Osteoblast (primary cell): Measurements from ENCODE around the gene PDE4B. TPM values are rescaled to one million over a fixed set of nuclear protein-coding genes. Genes with fewer than 3 reads are reported as not detected.

Experiments
- DNase-seq: peaks from one replicate; pipeline ENCODE4 v3.0.0; 2011; ENCODE audit warnings: low spot score, mixed read lengths; ENCODE audit not compliant: insufficient read length; ENCODE audit errors: missing footprints
- H2AFZ ChIP-seq: 2 replicates; pipeline ENCODE4 v1.6.0; 2011; ENCODE audit warnings: mild to moderate bottlenecking, low read length
- H3K27ac ChIP-seq: 2 replicates; pipeline ENCODE4 v1.5.1; 2011; ENCODE audit warnings: mild to moderate bottlenecking, low read depth, low read length, moderate library complexity
- H3K27me3 ChIP-seq: 2 replicates; pipeline ENCODE4 v1.6.0; 2012; ENCODE audit warnings: mild to moderate bottlenecking, control low read depth, inconsistent platforms, low read length, moderate library complexity; ENCODE audit not compliant: insufficient read depth
- H3K36me3 ChIP-seq: 2 replicates; pipeline ENCODE4 v1.5.1; 2011; ENCODE audit warnings: mild to moderate bottlenecking, low read length, control low read depth, moderate library complexity; ENCODE audit not compliant: insufficient read depth
- H3K4me1 ChIP-seq: 2 replicates; pipeline ENCODE4 v1.5.1; 2011; ENCODE audit warnings: mild to moderate bottlenecking, low read length, control low read depth, moderate library complexity; ENCODE audit not compliant: insufficient read depth
- H3K4me2 ChIP-seq: 2 replicates; pipeline ENCODE4 v1.6.0; 2011; ENCODE audit warnings: mild to moderate bottlenecking, low read length; ENCODE audit not compliant: insufficient read depth
- H3K4me3 ChIP-seq: fragments of 200-600 bp; sonication (generic); 3 replicates; pipeline ENCODE4 v1.5.1; 2012; ENCODE audit warnings: mild to moderate bottlenecking, low read length, inconsistent platforms; ENCODE audit not compliant: insufficient read depth
- H3K79me2 ChIP-seq: 2 replicates; pipeline ENCODE4 v1.6.0; 2012; ENCODE audit warnings: mild to moderate bottlenecking, low read length, control low read depth, inconsistent platforms; ENCODE audit not compliant: insufficient read depth
- H3K9me3 ChIP-seq: 2 replicates; pipeline ENCODE4 v1.5.1; 2011; ENCODE audit warnings: low read depth, low read length, control low read depth
- H4K20me1 ChIP-seq: 2 replicates; pipeline ENCODE4 v1.6.0; 2012; ENCODE audit warnings: mild to moderate bottlenecking, low read length, control low read depth; ENCODE audit not compliant: insufficient read depth
- total RNA-seq: library from RNA; depleted of rRNA; stranded (reverse); fragments of >200 nt; gene quantifications from 2 replicates; pipeline ENCODE4 v1.2.3, GENCODE V29; 2012
- TF ChIP-seq, protein P1 (sequence below): IDR thresholded peaks from 2 replicates; pipeline ENCODE4 v1.5.1; 2011; ENCODE audit warnings: mild to moderate bottlenecking, low read depth, low read length, moderate library complexity; ENCODE audit errors: extremely low read depth

Gene PDE4B
- total RNA-seq, 1 donor = 21.4 TPM

DNA sequence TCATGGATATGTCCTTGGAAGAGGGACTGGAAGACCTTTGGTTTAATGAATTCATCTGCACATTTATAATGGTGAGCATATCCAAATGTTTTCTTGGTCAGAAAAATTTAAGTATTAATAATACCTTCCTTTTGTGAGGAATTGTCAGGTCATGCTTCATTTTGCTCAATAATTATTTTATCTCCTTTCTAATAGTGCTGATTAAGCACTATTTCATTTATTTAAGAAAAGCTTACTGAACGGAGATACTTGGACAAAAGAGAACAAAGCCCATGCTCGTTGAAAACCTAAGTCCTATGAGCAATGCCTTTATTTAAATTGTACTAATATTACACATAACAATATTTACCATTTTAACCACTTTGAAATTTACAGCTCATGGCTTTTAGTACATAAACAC lies 281.5 kb downstream of the PDE4B start:
- H3K4me3 ChIP-seq = no peak overlapping the region
- no peaks in the 10 kb centered on the region for H3K4me1 ChIP-seq
- H3K36me3 ChIP-seq = no peaks in the 10 kb centered on the region
- no peak for DNase-seq
- no peaks in the 10 kb centered on the region for H4K20me1 ChIP-seq
- H2AFZ ChIP-seq = no peak overlapping the region
- H3K27me3 ChIP-seq = no peaks in the 10 kb centered on the region
- H3K27ac ChIP-seq = no peak overlapping the region
- no peaks in the 10 kb centered on the region for H3K79me2 ChIP-seq
- no peak overlapping the region for H3K4me2 ChIP-seq
- TF ChIP-seq, protein P1, sequence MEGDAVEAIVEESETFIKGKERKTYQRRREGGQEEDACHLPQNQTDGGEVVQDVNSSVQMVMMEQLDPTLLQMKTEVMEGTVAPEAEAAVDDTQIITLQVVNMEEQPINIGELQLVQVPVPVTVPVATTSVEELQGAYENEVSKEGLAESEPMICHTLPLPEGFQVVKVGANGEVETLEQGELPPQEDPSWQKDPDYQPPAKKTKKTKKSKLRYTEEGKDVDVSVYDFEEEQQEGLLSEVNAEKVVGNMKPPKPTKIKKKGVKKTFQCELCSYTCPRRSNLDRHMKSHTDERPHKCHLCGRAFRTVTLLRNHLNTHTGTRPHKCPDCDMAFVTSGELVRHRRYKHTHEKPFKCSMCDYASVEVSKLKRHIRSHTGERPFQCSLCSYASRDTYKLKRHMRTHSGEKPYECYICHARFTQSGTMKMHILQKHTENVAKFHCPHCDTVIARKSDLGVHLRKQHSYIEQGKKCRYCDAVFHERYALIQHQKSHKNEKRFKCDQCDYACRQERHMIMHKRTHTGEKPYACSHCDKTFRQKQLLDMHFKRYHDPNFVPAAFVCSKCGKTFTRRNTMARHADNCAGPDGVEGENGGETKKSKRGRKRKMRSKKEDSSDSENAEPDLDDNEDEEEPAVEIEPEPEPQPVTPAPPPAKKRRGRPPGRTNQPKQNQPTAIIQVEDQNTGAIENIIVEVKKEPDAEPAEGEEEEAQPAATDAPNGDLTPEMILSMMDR = no peak
- H3K9me3 ChIP-seq = no peaks in the 10 kb centered on the region

DNA sequence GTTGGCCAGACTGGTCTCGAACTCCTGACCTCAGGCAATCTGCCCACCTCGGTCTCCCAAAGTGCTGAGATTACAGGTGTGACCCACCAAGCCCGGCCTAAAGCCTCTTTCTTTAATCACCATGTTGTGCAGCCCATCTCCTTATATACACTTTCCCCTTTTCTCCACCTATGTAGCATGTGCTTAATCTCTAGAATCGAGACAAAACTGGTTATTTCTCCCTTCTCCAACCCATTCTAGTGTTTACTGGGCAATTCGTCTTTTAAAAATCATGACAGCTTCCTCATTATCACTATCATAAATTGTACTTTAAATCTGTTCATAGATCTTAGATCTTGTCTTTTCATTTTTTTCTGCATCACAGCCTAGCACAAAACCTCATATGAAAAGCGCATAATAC lies 285.7 kb downstream of the PDE4B start:
- Histone ChIP-seq H3K79me2 (no peaks in the 10 kb centered on the region), H3K9me3 (no peaks in the 10 kb centered on the region), H3K4me1 (no peaks in the 10 kb centered on the region), H3K4me2 (no peak overlapping the region), H3K27me3 (no peaks in the 10 kb centered on the region), H2AFZ (no peak overlapping the region), H3K4me3 (no peak overlapping the region), H3K27ac (no peak overlapping the region), H3K36me3 (no peaks in the 10 kb centered on the region), H4K20me1 (no peaks in the 10 kb centered on the region)
- TF ChIP-seq, protein P1 = no peak
- DNase-seq = no peak

DNA sequence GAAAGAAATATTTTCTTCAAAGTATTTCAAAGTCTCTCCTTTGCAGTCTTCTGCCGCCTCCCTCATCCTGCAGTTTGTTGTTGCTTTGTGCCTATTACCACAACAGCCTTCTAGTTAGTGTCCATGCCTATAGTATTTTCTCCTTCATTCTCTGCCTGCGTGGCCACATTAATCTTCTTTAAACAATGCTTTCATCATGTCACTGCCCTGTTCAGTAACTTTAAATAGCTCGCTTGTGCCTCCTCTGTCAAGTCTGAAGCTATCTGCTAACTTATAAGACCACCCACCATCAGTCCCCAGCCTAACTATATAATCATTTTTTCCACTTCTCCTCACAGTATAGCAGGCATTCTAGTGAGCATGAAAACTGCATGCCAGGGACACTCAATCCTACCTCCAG lies 290.3 kb downstream of the PDE4B start:
- Histone ChIP-seq H3K4me1 (no peaks in the 10 kb centered on the region), H3K9me3 (no peaks in the 10 kb centered on the region), H3K4me3 (no peak overlapping the region), H3K27me3 (no peaks in the 10 kb centered on the region), H4K20me1 (no peaks in the 10 kb centered on the region), H3K4me2 (no peak overlapping the region), H3K27ac (no peak overlapping the region), H3K79me2 (no peaks in the 10 kb centered on the region), H2AFZ (no peak overlapping the region), H3K36me3 (no peaks in the 10 kb centered on the region)
- DNase-seq = no peak
- TF ChIP-seq, protein P1 = no peak

DNA sequence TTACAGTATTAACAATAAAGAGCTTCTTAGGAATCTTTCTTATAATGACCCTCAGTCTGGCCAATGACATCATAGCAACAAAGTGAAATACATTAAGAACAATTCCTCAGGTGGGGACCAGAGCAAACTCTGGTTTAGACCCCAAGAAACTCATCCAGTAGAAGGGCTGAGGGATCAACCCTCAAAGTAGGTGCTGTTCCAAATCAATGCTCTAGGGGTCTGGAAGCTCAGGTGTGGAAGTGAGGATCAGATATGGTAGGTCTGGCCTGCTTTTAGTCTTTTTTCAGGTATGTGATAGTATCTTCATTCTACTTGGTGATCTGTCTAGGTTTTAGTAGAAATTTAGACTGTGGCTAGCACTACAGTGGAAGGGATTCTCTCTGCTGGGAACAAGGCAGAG lies 291.7 kb downstream of the PDE4B start:
- no peaks in the 10 kb centered on the region for H3K79me2 ChIP-seq

More for the DNA sequence above, 291.7 kb downstream of the PDE4B start:
- Histone ChIP-seq H3K27me3 (no peaks in the 10 kb centered on the region), H3K4me1 (no peaks in the 10 kb centered on the region), H3K27ac (no peak overlapping the region), H3K9me3 (no peaks in the 10 kb centered on the region), H3K4me2 (no peak overlapping the region), H3K36me3 (no peaks in the 10 kb centered on the region), H3K4me3 (no peak overlapping the region), H4K20me1 (no peaks in the 10 kb centered on the region), H2AFZ (no peak overlapping the region)
- no peak for DNase-seq
- TF ChIP-seq, protein P1 = no peak
